ENCODE results near the gene ZNF765. TPM values are rescaled to one million over a fixed set of nuclear protein-coding genes. Genes with fewer than 3 reads are reported as not detected.
"Not testable (repeated sequence)": the region's sequence is repeated elsewhere in the genome, so short reads cannot be mapped to it uniquely, and the experiment has no call there.

Gene ZNF765
- total RNA-seq, 1 experiment from 2014 or later: 23.6 TPM

GRCh38 chr19:53431399-53432087 is 36.6 kb downstream of the ZNF765 start, which contains the start of gene ZNF761:
ZNF761 (plus strand) TSS chr19:53431984; CDS start chr19:53447269, 15,285 bp downstream.
- CTCF ChIA-PET: interaction anchor here (1.0 to 2.4 kb wide), 9 partner anchors 17 to 361 kb away, joined by 3 to 9 read pairs (median 5); partner anchors contain the start of gene ZNF765
- POLR2A ChIA-PET: interaction anchor here (0.6 to 1.0 kb wide), 2 partner anchors 11 to 67 kb away, joined by 3 to 4 read pairs; no protein-coding TSS in a partner anchor
- Mint-ChIP-seq H3K4me3 (peak within 1 kb of the TSS; percentile 91), H3K27ac (peak within 1 kb of the TSS; percentile 98), H3K9me3 (no peaks in the 10 kb centered on the region), H3K27me3 (ENCODE audit: low read depth) (no peaks in the 10 kb centered on the region), H3K36me3 (peaks cover 30% of the 10 kb centered on the region), H3K4me1 (peaks cover 33% of the 10 kb centered on the region)
- ATAC-seq (peak; percentile 95), DNase-seq (ENCODE audit: low spot score) (peak; percentile 99)
- no peak for TF ChIP-seq ZNF425 (CRISPR knock-in tag; conservative IDR thresholded peaks at IDR 0.05)
- 0 out of 2 replicates have a peak, but pooled peaks have one; percentile 48 for TF ChIP-seq TP53 (CRISPR knock-in tag; IDR thresholded peaks at IDR 0.05)
- TF ChIP-seq, protein P1, sequence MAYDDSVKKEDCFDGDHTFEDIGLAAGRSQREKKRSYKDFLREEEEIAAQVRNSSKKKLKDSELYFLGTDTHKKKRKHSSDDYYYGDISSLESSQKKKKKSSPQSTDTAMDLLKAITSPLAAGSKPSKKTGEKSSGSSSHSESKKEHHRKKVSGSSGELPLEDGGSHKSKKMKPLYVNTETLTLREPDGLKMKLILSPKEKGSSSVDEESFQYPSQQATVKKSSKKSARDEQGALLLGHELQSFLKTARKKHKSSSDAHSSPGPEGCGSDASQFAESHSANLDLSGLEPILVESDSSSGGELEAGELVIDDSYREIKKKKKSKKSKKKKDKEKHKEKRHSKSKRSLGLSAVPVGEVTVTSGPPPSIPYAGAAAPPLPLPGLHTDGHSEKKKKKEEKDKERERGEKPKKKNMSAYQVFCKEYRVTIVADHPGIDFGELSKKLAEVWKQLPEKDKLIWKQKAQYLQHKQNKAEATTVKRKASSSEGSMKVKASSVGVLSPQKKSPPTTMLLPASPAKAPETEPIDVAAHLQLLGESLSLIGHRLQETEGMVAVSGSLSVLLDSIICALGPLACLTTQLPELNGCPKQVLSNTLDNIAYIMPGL (CRISPR knock-in tag; IDR thresholded peaks at IDR 0.05): peak; percentile 58; the same call in 1 of the 2 replicates
- TF ChIP-seq SP1 (CRISPR knock-in tag; conservative IDR thresholded peaks at IDR 0.05): peak; percentile 89
- TF ChIP-seq FOXK1 (CRISPR knock-in tag; IDR thresholded peaks at IDR 0.05): peak; percentile 35; the same call in 1 of the 2 replicates
- no peak for TF ChIP-seq NFE2L1 (CRISPR knock-in tag; IDR thresholded peaks at IDR 0.05)
- no peak for TF ChIP-seq JUN (CRISPR knock-in tag; IDR thresholded peaks at IDR 0.05)
- TF ChIP-seq, protein P2, sequence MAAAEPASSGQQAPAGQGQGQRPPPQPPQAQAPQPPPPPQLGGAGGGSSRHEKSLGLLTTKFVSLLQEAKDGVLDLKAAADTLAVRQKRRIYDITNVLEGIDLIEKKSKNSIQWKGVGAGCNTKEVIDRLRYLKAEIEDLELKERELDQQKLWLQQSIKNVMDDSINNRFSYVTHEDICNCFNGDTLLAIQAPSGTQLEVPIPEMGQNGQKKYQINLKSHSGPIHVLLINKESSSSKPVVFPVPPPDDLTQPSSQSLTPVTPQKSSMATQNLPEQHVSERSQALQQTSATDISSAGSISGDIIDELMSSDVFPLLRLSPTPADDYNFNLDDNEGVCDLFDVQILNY (CRISPR knock-in tag; IDR thresholded peaks at IDR 0.05): peak; percentile 57; the same call in 1 of the 2 replicates
- peak; percentile 52 for TF ChIP-seq MAX (CRISPR knock-in tag; IDR thresholded peaks at IDR 0.05)
- 0 out of 2 replicates have a peak, but pooled peaks have one; percentile 27 for TF ChIP-seq ZNF232 (CRISPR knock-in tag; IDR thresholded peaks at IDR 0.05)
- no peak for TF ChIP-seq NR1H2 (CRISPR knock-in tag; IDR thresholded peaks at IDR 0.05)

DNA sequence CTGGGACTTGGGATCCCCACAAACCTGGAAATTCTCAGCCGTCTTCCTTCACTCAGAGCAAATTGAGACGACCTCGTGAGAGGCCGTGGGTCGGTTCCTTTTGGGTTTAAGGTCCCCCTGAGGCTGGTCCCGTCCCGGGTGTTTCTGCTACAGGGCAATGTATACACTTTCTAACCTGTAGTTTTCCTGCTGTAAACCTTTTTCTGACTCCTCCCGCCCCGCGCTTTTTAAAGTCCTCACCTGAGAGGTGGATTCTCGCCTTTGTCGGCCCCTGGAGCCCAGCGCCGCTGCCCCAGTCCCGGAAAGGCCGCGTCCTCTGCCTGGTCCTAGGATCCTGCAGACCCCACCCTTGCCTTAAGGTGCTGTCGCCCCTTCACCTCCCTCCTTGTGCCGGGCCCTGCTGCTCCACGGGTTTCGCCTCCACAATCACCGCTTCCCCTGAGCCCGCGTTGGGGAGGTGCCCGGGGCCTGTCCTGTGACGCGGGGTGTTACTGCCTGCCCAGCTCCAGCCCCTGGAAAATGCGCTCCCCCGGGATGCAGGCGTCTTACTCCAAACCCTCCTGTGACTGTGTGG is 37.2 kb downstream of the ZNF765 start:
- Mint-ChIP-seq H3K9me3 (no peaks in the 10 kb centered on the region), H3K4me3 (peak overlapping the region; percentile 91), H3K27me3 (ENCODE audit: low read depth) (no peaks in the 10 kb centered on the region), H3K36me3 (peaks cover 33% of the 10 kb centered on the region), H3K4me1 (peaks cover 33% of the 10 kb centered on the region), H3K27ac (peak overlapping the region; percentile 70)
- ChIA-PET POLR2A (interaction anchor here (1.0 kb wide), 1 partner anchor 10 kb away, joined by 3 read pairs; no protein-coding TSS in a partner anchor), CTCF (interaction anchor here (1.0 to 2.4 kb wide), 9 partner anchors 8 to 361 kb away, joined by 3 to 9 read pairs (median 5); partner anchors contain the start of gene ZNF765)
- DNase-seq (ENCODE audit: low spot score): peak; percentile 39
- peak; percentile 25 for ATAC-seq
- TF ChIP-seq CTCF (IDR thresholded peaks at IDR 0.05) (no peak), MAX (CRISPR knock-in tag; IDR thresholded peaks at IDR 0.05) (0 out of 2 replicates have a peak, but pooled peaks have one; percentile 10)
- TF ChIP-seq, protein P1 (CRISPR knock-in tag; IDR thresholded peaks at IDR 0.05): 0 out of 2 replicates have a peak, but pooled peaks have one; percentile 18

DNA sequence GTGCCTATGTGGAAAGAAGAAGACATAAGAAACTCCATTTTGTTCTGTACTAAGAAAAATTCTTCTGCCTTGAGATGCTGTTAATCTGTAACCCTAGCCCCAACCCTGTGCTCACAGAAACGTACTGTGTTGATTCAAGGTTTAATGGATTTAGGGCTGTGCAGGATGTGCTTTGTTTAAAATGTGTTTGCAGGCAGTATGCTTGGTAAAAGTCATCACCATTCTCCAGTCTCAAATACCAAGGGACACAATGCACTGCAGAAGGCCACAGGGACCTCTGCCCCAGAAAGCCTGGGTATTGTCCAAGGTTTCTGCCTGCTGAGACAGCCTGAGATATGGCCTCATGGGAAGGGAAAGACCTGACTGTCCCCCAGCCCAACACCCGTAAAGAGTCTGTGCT is 48.9 kb downstream of the ZNF765 start:
- H3K27me3 Mint-ChIP-seq (ENCODE audit: low read depth); H3K4me1 Mint-ChIP-seq; CTCF ChIA-PET; POLR2A ChIA-PET; ATAC-seq; H3K27ac Mint-ChIP-seq; DNase-seq (ENCODE audit: low spot score); H3K4me3 Mint-ChIP-seq: not testable (repeated sequence)
- Mint-ChIP-seq H3K9me3 (peaks cover 24% of the 10 kb centered on the region), H3K36me3 (peaks cover 73% of the 10 kb centered on the region)

- CTCF ChIA-PET: interaction anchor here (1.1 kb wide), 1 partner anchor 65 kb away, joined by 3 read pairs; no protein-coding TSS in a partner anchor
- ATAC-seq; H3K4me3 Mint-ChIP-seq; H3K27me3 Mint-ChIP-seq (ENCODE audit: low read depth); H3K4me1 Mint-ChIP-seq; POLR2A ChIA-PET; DNase-seq (ENCODE audit: low spot score): not testable (repeated sequence)
- Mint-ChIP-seq H3K27ac (peak overlapping the region; percentile 40; the same call in 1 of the 2 replicates), H3K36me3 (peaks cover 76% of the 10 kb centered on the region), H3K9me3 (peaks cover 15% of the 10 kb centered on the region)
Observed at GRCh38 chr19:53447196-53447595, 52.2 kb downstream of the ZNF765 start.
